Upper lobe of left lung (tissue), 6 donors: ENCODE data around the gene LNX2. TPM values are rescaled to one million over a fixed set of nuclear protein-coding genes. Genes with fewer than 3 reads are reported as not detected.
A peak's percentile ranks its signal among the peaks of the same experiment; 100 is the strongest.

Experiments used
- ATAC-seq, 2 donors: fragments of 200-7000 bp; cut with Tn5 transposase; one replicate each; pipeline ENCODE4 v1.9.1; 2022; ENCODE audit warnings: mild to moderate bottlenecking in 2 of 2, moderate library complexity in 2 of 2; ENCODE audit not compliant: low FRiP score in 2 of 2
- DNase-seq, 2 donors: peaks; one replicate each; pipeline ENCODE4 v3.0.0-alpha.2; 2019 to 2020
- H3K27ac ChIP-seq, 4 donors: fragments of 200-600 bp; sonication (generic); one replicate each; pipeline ENCODE4 v1.5.1; 2016 to 2019
- H3K27me3 ChIP-seq, 4 donors: fragments of 200-600 bp; sonication (generic); one replicate each; pipeline ENCODE4 v1.5.1; 2017 to 2019
- H3K36me3 ChIP-seq, 4 donors: fragments of 200-600 bp; sonication (generic); one replicate each; pipeline ENCODE4 v1.5.1; 2016 to 2019
- H3K4me1 ChIP-seq, 4 donors: fragments of 200-600 bp; sonication (generic); one replicate each; pipeline ENCODE4 v1.5.1; 2018 to 2019
- H3K4me3 ChIP-seq, 4 donors: fragments of 200-600 bp; sonication (generic); one replicate each; pipeline ENCODE4 v1.5.1; 2017 to 2019; ENCODE audit warnings: mild to moderate bottlenecking in 2 of 4, moderate library complexity in 1 of 4
- H3K9me3 ChIP-seq, 4 donors: fragments of 200-600 bp; sonication (generic); one replicate each; pipeline ENCODE4 v1.5.1; 2018 to 2019
- CTCF ChIP-seq, 6 experiments: fragments of 450-650 bp in 4 of 6; fragments of 200-600 bp in 2 of 6; sonication (generic) in 2 of 6; IDR thresholded peaks; one replicate each; pipeline ENCODE4 v1.5.1; 2016 to 2019; ENCODE audit warnings: antibody characterized with exemption in 6 of 6
- EP300 ChIP-seq, 4 donors: sonication (generic); formaldehyde crosslinking; IDR thresholded peaks; one replicate each; pipeline ENCODE4 v1.5.1; 2017; ENCODE audit warnings: antibody characterized with exemption in 4 of 4, control low read depth in 2 of 4
- POLR2A ChIP-seq, 4 donors: fragments of 450-650 bp; IDR thresholded peaks; one replicate each; pipeline ENCODE4 v1.5.1; 2016 to 2017; ENCODE audit warnings: antibody characterized with exemption in 4 of 4, mild to moderate bottlenecking in 2 of 4
- POLR2AphosphoS5 ChIP-seq, 2 donors: sonication (generic); formaldehyde crosslinking; IDR thresholded peaks; one replicate each; pipeline ENCODE4 v1.5.1; 2017; ENCODE audit warnings: antibody characterized with exemption in 2 of 2
- WGBS, 2 donors: methylation state at CpG; one replicate each; pipeline ENCODE4 v1.1.5; 2017 to 2018; 5-methylcytosine and 5-hydroxymethylcytosine counted together
- total RNA-seq, 6 donors: library from RNA; depleted of rRNA in 4 of 6; stranded (reverse); fragments of >200 nt in 4 of 6; gene quantifications; one replicate each; pipeline versions ENCODE4 v1.1.0 to v1.2.1, GENCODE V29; 2016 to 2021
- donor health status: DM: no; HTN: no; CAD: no; lungs with moderate emphysema.
- donor health status: DM: no; HTN: yes; CAD: no; lungs with severe emphysema.

The LNX2 gene
- total RNA-seq, 6 donors from 2014 or later, result 20.4 to 75.3 (median 33.2) TPM

GRCh38 chr13:27534108-27534980, 86.0 kb downstream of the LNX2 start:
- Histone ChIP-seq H3K27ac (peak overlapping the region in 2 of 4 donors; percentile 20 to 52), H3K9me3 (no peaks in the 10 kb centered on the region), H3K27me3 (no peaks in the 10 kb centered on the region), H3K36me3 (no peaks in the 10 kb centered on the region), H3K4me3 (no peak overlapping the region), H3K4me1 (peaks cover 7 to 19% (median 10%) of the 10 kb centered on the region in 4 donors)
- no peak for DNase-seq
- TF ChIP-seq POLR2AphosphoS5 (IDR thresholded peaks at IDR 0.05) (no peak), CTCF (IDR thresholded peaks at IDR 0.05) (no peak), POLR2A (IDR thresholded peaks at IDR 0.05) (no peak), EP300 (IDR thresholded peaks at IDR 0.05) (no peak)
- 71 to 74% methylated on average over 10 of the region's 10 CpGs for WGBS, 2 donors
- no peak for ATAC-seq

GRCh38 chr13:27533155-27533643, 87.1 kb downstream of the LNX2 start:
- no peak overlapping the region for H3K27ac ChIP-seq
- H3K4me1 ChIP-seq, result peaks cover 7 to 19% (median 10%) of the 10 kb centered on the region in 4 donors
- peak; percentile 88 to 93 for DNase-seq
- H3K27me3 ChIP-seq, result no peaks in the 10 kb centered on the region
- 11 to 21% methylated on average over 9 to 19 of the region's 19 CpGs for WGBS, 2 donors
- no peaks in the 10 kb centered on the region for H3K9me3 ChIP-seq
- peak; percentile 90 for ATAC-seq
- TF ChIP-seq EP300 (IDR thresholded peaks at IDR 0.05), result no peak
- peak; percentile 84 to 94 (median 90) for TF ChIP-seq CTCF (IDR thresholded peaks at IDR 0.05)
- no peaks in the 10 kb centered on the region for H3K36me3 ChIP-seq
- H3K4me3 ChIP-seq, result peak overlapping the region in 1 of 4 donors; percentile 27

GRCh38 chr13:27528908-27529307, 91.4 kb downstream of the LNX2 start:
- no peak for TF ChIP-seq POLR2A (IDR thresholded peaks at IDR 0.05)
- TF ChIP-seq EP300 (IDR thresholded peaks at IDR 0.05), result no peak
- no peak for TF ChIP-seq POLR2AphosphoS5 (IDR thresholded peaks at IDR 0.05)
- TF ChIP-seq CTCF (IDR thresholded peaks at IDR 0.05), result no peak
- Histone ChIP-seq H3K27me3 (no peaks in the 10 kb centered on the region), H3K36me3 (no peaks in the 10 kb centered on the region), H3K27ac (no peak overlapping the region), H3K4me1 (peaks cover 7 to 8% (median 7%) of the 10 kb centered on the region in 4 donors), H3K9me3 (no peaks in the 10 kb centered on the region), H3K4me3 (no peak overlapping the region)
- ATAC-seq, result no peak
- no peak for DNase-seq
- 91% methylated on average over 2 to 6 of the region's 6 CpGs for WGBS, 2 donors

GRCh38 chr13:27526516-27526915, 93.8 kb downstream of the LNX2 start:
- no peak overlapping the region for H3K27ac ChIP-seq
- H3K27me3 ChIP-seq, result no peaks in the 10 kb centered on the region
- H3K9me3 ChIP-seq, result no peaks in the 10 kb centered on the region
- ATAC-seq (no peak), DNase-seq (no peak)
- no peak overlapping the region for H3K4me3 ChIP-seq
- H3K36me3 ChIP-seq, result no peaks in the 10 kb centered on the region
- 52 to 57% methylated on average over 3 of the region's 3 CpGs for WGBS, 2 donors
- no peak for TF ChIP-seq POLR2AphosphoS5 (IDR thresholded peaks at IDR 0.05)
- no peak for TF ChIP-seq POLR2A (IDR thresholded peaks at IDR 0.05)
- no peaks in the 10 kb centered on the region for H3K4me1 ChIP-seq

GRCh38 chr13:27524981-27525975, 95.1 kb downstream of the LNX2 start:
- Histone ChIP-seq H3K27me3 (no peaks in the 10 kb centered on the region), H3K36me3 (no peaks in the 10 kb centered on the region), H3K9me3 (no peaks in the 10 kb centered on the region), H3K4me1 (no peaks in the 10 kb centered on the region), H3K4me3 (no peak overlapping the region), H3K27ac (no peak overlapping the region)
- 86 to 88% methylated on average over 14 of the region's 14 CpGs for WGBS, 2 donors
- ATAC-seq, result no peak
- no peak for DNase-seq
- TF ChIP-seq POLR2AphosphoS5 (IDR thresholded peaks at IDR 0.05) (no peak), POLR2A (IDR thresholded peaks at IDR 0.05) (no peak), EP300 (IDR thresholded peaks at IDR 0.05) (no peak), CTCF (IDR thresholded peaks at IDR 0.05) (no peak)
